ENCODE data around the gene GCLC.

GRCh38 chr6:53565886-53566285 is 21.0 kb upstream of the GCLC start:
- TF ChIP-seq, protein P1, sequence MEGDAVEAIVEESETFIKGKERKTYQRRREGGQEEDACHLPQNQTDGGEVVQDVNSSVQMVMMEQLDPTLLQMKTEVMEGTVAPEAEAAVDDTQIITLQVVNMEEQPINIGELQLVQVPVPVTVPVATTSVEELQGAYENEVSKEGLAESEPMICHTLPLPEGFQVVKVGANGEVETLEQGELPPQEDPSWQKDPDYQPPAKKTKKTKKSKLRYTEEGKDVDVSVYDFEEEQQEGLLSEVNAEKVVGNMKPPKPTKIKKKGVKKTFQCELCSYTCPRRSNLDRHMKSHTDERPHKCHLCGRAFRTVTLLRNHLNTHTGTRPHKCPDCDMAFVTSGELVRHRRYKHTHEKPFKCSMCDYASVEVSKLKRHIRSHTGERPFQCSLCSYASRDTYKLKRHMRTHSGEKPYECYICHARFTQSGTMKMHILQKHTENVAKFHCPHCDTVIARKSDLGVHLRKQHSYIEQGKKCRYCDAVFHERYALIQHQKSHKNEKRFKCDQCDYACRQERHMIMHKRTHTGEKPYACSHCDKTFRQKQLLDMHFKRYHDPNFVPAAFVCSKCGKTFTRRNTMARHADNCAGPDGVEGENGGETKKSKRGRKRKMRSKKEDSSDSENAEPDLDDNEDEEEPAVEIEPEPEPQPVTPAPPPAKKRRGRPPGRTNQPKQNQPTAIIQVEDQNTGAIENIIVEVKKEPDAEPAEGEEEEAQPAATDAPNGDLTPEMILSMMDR (conservative IDR thresholded peaks at IDR 0.05; ENCODE audit: low read depth in 2 of 2) = no peak
- TF ChIP-seq POLR2AphosphoS5 (IDR thresholded peaks at IDR 0.05; ENCODE audit: low read depth) = no peak
